ENCODE data around the gene NAA35. TPM values are rescaled to one million over a fixed set of nuclear protein-coding genes. Genes with fewer than 3 reads are reported as not detected.

The NAA35 gene
- total RNA-seq: 18.8 and 20.0 TPM in 2 replicates
- long read RNA-seq, transcript NAA35-201 (23 exons, 2,649 nt): major isoform, 16 of 70 reads
- long read RNA-seq, partial matches to known transcripts: 29 of 70 reads
- long read RNA-seq, other reads (novel, unspliced or antisense): 25 of 70 reads

DNA sequence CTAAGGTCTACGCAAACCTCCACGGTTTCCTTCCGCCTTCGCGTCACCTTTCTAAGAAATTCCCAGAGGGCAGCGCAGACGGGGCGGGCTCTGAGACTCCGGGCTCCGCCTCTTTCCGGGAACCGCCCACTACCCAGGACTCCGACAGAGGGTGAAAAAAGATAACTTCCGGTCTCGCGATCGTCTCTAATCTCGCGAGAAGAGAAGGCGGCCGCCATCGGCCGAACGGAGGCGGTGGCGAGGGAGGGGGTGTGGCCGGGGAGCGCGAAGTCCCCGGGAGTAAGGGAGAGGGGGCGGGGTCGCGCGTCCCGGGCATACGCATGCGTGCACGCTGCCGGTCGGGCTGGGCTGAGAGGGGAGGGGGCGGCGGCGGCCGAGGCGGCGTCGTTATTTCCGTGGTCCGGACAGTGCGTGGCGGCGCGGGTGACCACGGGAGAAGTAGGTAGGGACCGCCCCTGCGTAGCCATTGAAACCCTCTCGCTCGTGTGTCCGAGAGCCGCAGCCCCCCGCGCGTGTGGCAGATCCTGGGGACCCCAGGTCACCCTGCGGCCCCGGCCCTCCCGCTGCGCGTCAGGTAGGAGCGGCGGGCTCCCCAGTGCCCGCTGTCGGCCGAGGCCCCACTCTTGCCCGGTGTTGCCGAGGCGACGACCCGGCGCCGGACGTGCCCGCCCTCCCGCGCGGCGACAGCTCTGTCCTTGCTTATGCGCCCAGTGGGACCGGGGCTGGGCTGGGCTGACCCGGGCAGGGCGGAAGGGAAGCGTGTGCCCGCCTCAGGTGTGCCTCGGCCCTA lies at the start of gene NAA35:
Gene NAA35 (plus strand): TSS at position 315 of the 790 bp plus-strand sequence. CDS start 1,014 bp downstream, outside the sequence.
- H3K36me3 Mint-ChIP-seq (ENCODE audit: unreplicated experiment): peaks cover 7% of the 10 kb centered on the region
- H3K27ac Mint-ChIP-seq (ENCODE audit: unreplicated experiment): peak within 1 kb of the TSS; percentile 93

DNA sequence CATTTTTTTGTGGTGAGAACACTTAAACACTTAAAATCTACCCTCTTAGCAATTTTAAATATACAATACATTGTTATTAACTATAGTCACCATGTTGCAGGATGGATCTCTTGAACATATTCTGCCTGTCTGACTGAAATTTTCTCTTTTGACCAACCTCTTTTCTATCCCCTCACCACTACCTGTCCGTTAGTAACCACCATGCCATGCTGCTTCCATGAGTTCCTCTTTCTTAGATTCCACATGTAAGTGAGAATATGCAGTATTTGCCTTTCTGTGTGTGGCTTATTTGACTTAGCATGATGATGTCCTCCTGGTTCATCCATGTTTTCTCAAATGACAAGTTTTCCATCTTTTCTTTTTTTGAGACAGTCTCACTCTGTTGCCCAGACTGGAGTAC lies 48.5 kb upstream of the NAA35 start:
- no peaks in the 10 kb centered on the region for H3K36me3 Mint-ChIP-seq (ENCODE audit: unreplicated experiment)
- no peaks in the 10 kb centered on the region for H3K4me1 Mint-ChIP-seq (ENCODE audit: unreplicated experiment)
- H3K4me3 Mint-ChIP-seq (ENCODE audit: unreplicated experiment): no peak overlapping the region
- DNase-seq (ENCODE audit: extremely low spot score, unreplicated experiment): no peak
- TF ChIP-seq, protein P1, sequence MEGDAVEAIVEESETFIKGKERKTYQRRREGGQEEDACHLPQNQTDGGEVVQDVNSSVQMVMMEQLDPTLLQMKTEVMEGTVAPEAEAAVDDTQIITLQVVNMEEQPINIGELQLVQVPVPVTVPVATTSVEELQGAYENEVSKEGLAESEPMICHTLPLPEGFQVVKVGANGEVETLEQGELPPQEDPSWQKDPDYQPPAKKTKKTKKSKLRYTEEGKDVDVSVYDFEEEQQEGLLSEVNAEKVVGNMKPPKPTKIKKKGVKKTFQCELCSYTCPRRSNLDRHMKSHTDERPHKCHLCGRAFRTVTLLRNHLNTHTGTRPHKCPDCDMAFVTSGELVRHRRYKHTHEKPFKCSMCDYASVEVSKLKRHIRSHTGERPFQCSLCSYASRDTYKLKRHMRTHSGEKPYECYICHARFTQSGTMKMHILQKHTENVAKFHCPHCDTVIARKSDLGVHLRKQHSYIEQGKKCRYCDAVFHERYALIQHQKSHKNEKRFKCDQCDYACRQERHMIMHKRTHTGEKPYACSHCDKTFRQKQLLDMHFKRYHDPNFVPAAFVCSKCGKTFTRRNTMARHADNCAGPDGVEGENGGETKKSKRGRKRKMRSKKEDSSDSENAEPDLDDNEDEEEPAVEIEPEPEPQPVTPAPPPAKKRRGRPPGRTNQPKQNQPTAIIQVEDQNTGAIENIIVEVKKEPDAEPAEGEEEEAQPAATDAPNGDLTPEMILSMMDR (IDR thresholded peaks at IDR 0.05): no peak
- no peak overlapping the region for H3K27ac Mint-ChIP-seq (ENCODE audit: unreplicated experiment)
- H3K27me3 Mint-ChIP-seq (ENCODE audit: unreplicated experiment): peaks cover 12% of the 10 kb centered on the region
- no peaks in the 10 kb centered on the region for H3K9me3 Mint-ChIP-seq (ENCODE audit: unreplicated experiment)

More for the DNA sequence above, at the start of gene NAA35:
- Mint-ChIP-seq H3K9me3 (ENCODE audit: unreplicated experiment) (no peaks in the 10 kb centered on the region), H3K4me3 (ENCODE audit: unreplicated experiment) (peak within 1 kb of the TSS; percentile 90), H3K27me3 (ENCODE audit: unreplicated experiment) (peaks cover 4% of the 10 kb centered on the region), H3K4me1 (ENCODE audit: unreplicated experiment) (peaks cover 3% of the 10 kb centered on the region)
- peak; percentile 100 for DNase-seq (ENCODE audit: extremely low spot score, unreplicated experiment)
- TF ChIP-seq, protein P1 (IDR thresholded peaks at IDR 0.05): no peak

GRCh38 chr9:85895685-85896084 lies 45.3 kb upstream of the NAA35 start:
- TF ChIP-seq, protein P1 (IDR thresholded peaks at IDR 0.05): no peak
- Mint-ChIP-seq H3K4me1 (ENCODE audit: unreplicated experiment) (no peaks in the 10 kb centered on the region), H3K9me3 (ENCODE audit: unreplicated experiment) (no peaks in the 10 kb centered on the region), H3K27me3 (ENCODE audit: unreplicated experiment) (peaks cover 7% of the 10 kb centered on the region), H3K27ac (ENCODE audit: unreplicated experiment) (no peak overlapping the region), H3K4me3 (ENCODE audit: unreplicated experiment) (no peak overlapping the region), H3K36me3 (ENCODE audit: unreplicated experiment) (no peaks in the 10 kb centered on the region)
- no peak for DNase-seq (ENCODE audit: extremely low spot score, unreplicated experiment)

DNA sequence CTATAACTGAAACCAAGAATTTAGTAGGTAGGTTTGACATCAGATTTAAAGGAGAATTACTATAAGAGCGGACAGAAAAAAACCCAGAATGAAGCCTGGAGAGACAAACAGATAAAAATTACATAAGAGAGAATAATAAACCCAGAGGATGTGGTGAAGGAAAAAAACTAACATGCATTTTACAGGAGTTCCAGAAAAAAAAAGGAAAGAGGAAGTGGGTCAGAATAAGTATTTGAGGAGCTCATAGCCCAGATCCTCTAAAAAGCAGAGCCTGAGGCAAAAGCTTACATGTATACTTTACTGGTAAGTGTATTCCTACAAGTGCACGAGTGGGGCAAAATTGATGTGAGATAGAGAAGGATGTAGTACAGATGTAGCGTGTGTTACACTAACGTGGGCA lies 43.1 kb upstream of the NAA35 start:
- Mint-ChIP-seq H3K36me3 (ENCODE audit: unreplicated experiment) (no peaks in the 10 kb centered on the region), H3K27me3 (ENCODE audit: unreplicated experiment) (peaks cover 14% of the 10 kb centered on the region), H3K4me3 (ENCODE audit: unreplicated experiment) (no peak overlapping the region), H3K27ac (ENCODE audit: unreplicated experiment) (no peak overlapping the region), H3K4me1 (ENCODE audit: unreplicated experiment) (no peaks in the 10 kb centered on the region), H3K9me3 (ENCODE audit: unreplicated experiment) (no peaks in the 10 kb centered on the region)
- TF ChIP-seq, protein P1 (IDR thresholded peaks at IDR 0.05): no peak
- DNase-seq (ENCODE audit: extremely low spot score, unreplicated experiment): no peak

GRCh38 chr9:85898332-85898731 lies 42.6 kb upstream of the NAA35 start:
- H3K4me3 Mint-ChIP-seq (ENCODE audit: unreplicated experiment): no peak overlapping the region
- DNase-seq (ENCODE audit: extremely low spot score, unreplicated experiment): no peak
- H3K27me3 Mint-ChIP-seq (ENCODE audit: unreplicated experiment): peaks cover 14% of the 10 kb centered on the region
- H3K4me1 Mint-ChIP-seq (ENCODE audit: unreplicated experiment): no peaks in the 10 kb centered on the region
- TF ChIP-seq, protein P1 (IDR thresholded peaks at IDR 0.05): no peak
- no peak overlapping the region for H3K27ac Mint-ChIP-seq (ENCODE audit: unreplicated experiment)
- H3K9me3 Mint-ChIP-seq (ENCODE audit: unreplicated experiment): no peaks in the 10 kb centered on the region
- H3K36me3 Mint-ChIP-seq (ENCODE audit: unreplicated experiment): no peaks in the 10 kb centered on the region

Measured in osteocyte (in vitro differentiated cells).